ENCODE data around the gene DUOX2.

- TF ChIP-seq CTCF (IDR thresholded peaks at IDR 0.05) (no peak), EZH2 (IDR thresholded peaks at IDR 0.05; ENCODE audit: borderline replicate concordance, insufficient read depth, low read depth, low read length, poor library complexity, severe bottlenecking) (no peak)
These were observed 25.8 kb upstream of the DUOX2 start for GRCh38 chr15:45139770-45140169.

Data from B cell (primary cell).